SK-N-SH (cell line): ENCODE data around the gene EPHX1. TPM values are rescaled to one million over a fixed set of nuclear protein-coding genes. Genes with fewer than 3 reads are reported as not detected.

Source experiments
- CTCF ChIA-PET: fragments of 300-600, 350-600 bp; formaldehyde crosslinking; extraction: SDS; loops from one replicate; lab custom pipeline; 2021; lab: Yijun Ruan, JAX
- POLR2A ChIA-PET: fragments of 350-600 bp; sonication (Branson Sonifier 250); formaldehyde crosslinking; extraction: SDS; loops from one replicate; lab custom pipeline; 2020; ENCODE audit warnings: antibody characterized with exemption, inconsistent platforms; lab: Yijun Ruan, JAX
- DNase-seq: peaks from one replicate; pipeline ENCODE4 v3.0.0; 2012
- H2AFZ ChIP-seq: fragments of 200-600 bp; sonication (generic); 2 replicates; pipeline ENCODE4 v1.8.1; 2016; ENCODE audit warnings: antibody characterized with exemption, mild to moderate bottlenecking, low read depth
- H3F3A ChIP-seq: fragments of 200-600 bp; sonication (generic); replicated peaks from 2 replicates; pipeline ENCODE3; 2016; ENCODE audit warnings: antibody characterized with exemption, mild to moderate bottlenecking; ENCODE audit not compliant: insufficient read depth
- H3K27ac ChIP-seq, 2 experiments: fragments of 200-500 bp in 1 of 2; fragments of 200-600 bp in 1 of 2; sonication (Bioruptor generic) in 1 of 2; sonication (generic), shearing (Covaris generic) in 1 of 2; 2 replicates each; pipeline versions ENCODE4 v1.5.1 to v1.6.1; 2014 to 2016; ENCODE audit warnings: low read depth in 2 of 2, inconsistent platforms in 1 of 2, low read length in 1 of 2, mild to moderate bottlenecking in 1 of 2, mixed read lengths in 1 of 2
- H3K27me3 ChIP-seq: fragments of 200-600 bp; sonication (generic), shearing (Covaris generic); 2 replicates; pipeline ENCODE4 v1.6.1; 2016; ENCODE audit warnings: mixed run types; ENCODE audit not compliant: insufficient read depth
- H3K36me3 ChIP-seq, 2 experiments: fragments of 200-500 bp in 1 of 2; fragments of 200-600 bp in 1 of 2; sonication (Bioruptor generic) in 1 of 2; sonication (generic) in 1 of 2; replicated peaks in 1 of 2; 2 replicates each; pipeline versions ENCODE3 to v1.5.1; 2014 to 2016; ENCODE audit warnings: low read length in 1 of 2, mild to moderate bottlenecking in 1 of 2; ENCODE audit not compliant: insufficient read depth in 2 of 2, control insufficient read depth in 1 of 2
- H3K4me1 ChIP-seq, 2 experiments: fragments of 200-500 bp in 1 of 2; fragments of 200-600 bp in 1 of 2; sonication (Bioruptor generic) in 1 of 2; sonication (generic), shearing (Covaris generic) in 1 of 2; 2 replicates each; pipeline versions ENCODE4 v1.5.1 to v1.6.1; 2014 to 2016; ENCODE audit warnings: low read depth in 1 of 2, low read length in 1 of 2, mixed run types in 1 of 2; ENCODE audit not compliant: insufficient read depth in 2 of 2, control insufficient read depth in 1 of 2
- H3K4me2 ChIP-seq: fragments of 200-600 bp; sonication (generic), shearing (Covaris generic); 2 replicates; pipeline ENCODE4 v1.6.1; 2017; ENCODE audit warnings: mixed run types
- H3K4me3 ChIP-seq, 2 experiments: fragments of 200-500 bp in 1 of 2; fragments of 200-600 bp in 1 of 2; sonication (Bioruptor generic) in 1 of 2; sonication (generic), shearing (Covaris generic) in 1 of 2; 2 replicates each; pipeline versions ENCODE4 v1.5.1 to v1.8.1; 2014 to 2016; ENCODE audit warnings: low read depth in 2 of 2, inconsistent platforms in 1 of 2, low read length in 1 of 2, mild to moderate bottlenecking in 1 of 2, mixed read lengths in 1 of 2, moderate library complexity in 1 of 2
- H3K79me2 ChIP-seq: fragments of 200-600 bp; sonication (generic); 2 replicates; pipeline ENCODE4 v1.8.1; 2017; ENCODE audit warnings: mild to moderate bottlenecking; ENCODE audit not compliant: insufficient read depth
- H3K9ac ChIP-seq: fragments of 200-600 bp; sonication (generic); 2 replicates; pipeline ENCODE4 v1.6.1; 2017; ENCODE audit warnings: mixed run types
- H3K9me2 ChIP-seq: fragments of 200-600 bp; sonication (generic); 2 replicates; pipeline ENCODE4 v1.6.1; 2017; ENCODE audit warnings: mixed run types
- H3K9me3 ChIP-seq: fragments of 200-600 bp; sonication (generic); 2 replicates; pipeline ENCODE4 v1.6.1; 2017; ENCODE audit warnings: mixed run types, mild to moderate bottlenecking, moderate library complexity
- H4K20me1 ChIP-seq: fragments of 200-600 bp; sonication (generic); 2 replicates; pipeline ENCODE4 v1.6.1; 2017; ENCODE audit warnings: mild to moderate bottlenecking, mixed run types; ENCODE audit not compliant: insufficient read depth
- CHD2 ChIP-seq: fragments of 150-350 bp; IDR thresholded peaks from 2 replicates; pipeline ENCODE4 v1.6.1; 2018; ENCODE audit warnings: low read length; ENCODE audit not compliant: partially characterized antibody
- CTCF ChIP-seq: fragments of 200-600 bp; sonication (generic); IDR thresholded peaks from 2 replicates; pipeline ENCODE4 v1.6.1; 2017; ENCODE audit warnings: antibody characterized with exemption, mild to moderate bottlenecking, moderate library complexity
- ELF1 ChIP-seq: IDR thresholded peaks from 2 replicates; pipeline ENCODE4 v1.4.0; 2012
- FOXJ3 ChIP-seq: sonication (generic); formaldehyde crosslinking; IDR thresholded peaks from 2 replicates; pipeline ENCODE4 v1.5.1; 2020; ENCODE audit warnings: mild to moderate bottlenecking, missing genetic modification reagents
- GABPA ChIP-seq: IDR thresholded peaks from 2 replicates; pipeline ENCODE4 v1.4.0; 2012; ENCODE audit warnings: low read depth, mild to moderate bottlenecking
- GATA2 ChIP-seq: sonication (generic); formaldehyde crosslinking; IDR thresholded peaks from 2 replicates; pipeline ENCODE4 v1.5.0; 2020; ENCODE audit warnings: mild to moderate bottlenecking, missing genetic modification reagents
- JUND ChIP-seq: IDR thresholded peaks from 2 replicates; pipeline ENCODE4 v1.4.0; 2012
- MAX ChIP-seq: IDR thresholded peaks from 2 replicates; pipeline ENCODE4 v1.4.0; 2012; ENCODE audit warnings: low read depth
- NFIC ChIP-seq: IDR thresholded peaks from 2 replicates; pipeline ENCODE4 v1.4.0; 2012; ENCODE audit warnings: borderline replicate concordance
- NRF1 ChIP-seq: IDR thresholded peaks from 2 replicates; pipeline ENCODE4 v1.6.1; 2012; ENCODE audit warnings: low read depth, mild to moderate bottlenecking, low read length
- PBX3 ChIP-seq: IDR thresholded peaks from 2 replicates; pipeline ENCODE4; 2012
- RAD21 ChIP-seq: IDR thresholded peaks from 2 replicates; pipeline ENCODE4 v1.6.1; 2012; ENCODE audit warnings: mild to moderate bottlenecking, low read length
- RCOR1 ChIP-seq: fragments of 150-350 bp; IDR thresholded peaks from 2 replicates; pipeline ENCODE4 v1.6.1; 2017; ENCODE audit warnings: antibody characterized with exemption, low read length
- SIN3A ChIP-seq: IDR thresholded peaks from 2 replicates; pipeline ENCODE4 v1.6.1; 2012; ENCODE audit warnings: low read depth, mild to moderate bottlenecking, low read length, moderate library complexity, borderline replicate concordance
- TAF1 ChIP-seq: IDR thresholded peaks from 2 replicates; pipeline ENCODE4 v1.6.1; 2012; ENCODE audit warnings: low read depth, mild to moderate bottlenecking, low read length, moderate library complexity, borderline replicate concordance
- TCF12 ChIP-seq: IDR thresholded peaks from 2 replicates; pipeline ENCODE4 v1.4.0; 2012
- USF1 ChIP-seq: IDR thresholded peaks from 2 replicates; pipeline ENCODE4 v1.4.0; 2012; ENCODE audit warnings: low read depth, borderline replicate concordance
- YY1 ChIP-seq: IDR thresholded peaks from 2 replicates; pipeline ENCODE4 v1.4.0; 2012; ENCODE audit warnings: low read depth, mild to moderate bottlenecking
- WGBS: methylation state at CpG from one replicate; pipeline ENCODE4 v1.1.6; 2017; ENCODE audit warnings: low lambda C conversion rate; 5-methylcytosine and 5-hydroxymethylcytosine counted together
- polyA plus RNA-seq, 3 experiments: library from polyadenylated mRNA; depleted of rRNA; stranded (reverse); fragments of >200 nt; gene quantifications; 2 replicates each; pipeline ENCODE4 v1.2.3, GENCODE V29; 2012
- TF ChIP-seq, protein P1 (sequence below): IDR thresholded peaks from 2 replicates; pipeline ENCODE4 v1.6.1; 2012; ENCODE audit warnings: mild to moderate bottlenecking, low read depth, low read length, moderate library complexity

The EPHX1 gene
- polyA plus RNA-seq, 1 of the 3 experiments (the other 2 are of a cell fraction): 45.7 TPM

GRCh38 chr1:225846331-225847310, 36.7 kb downstream of the EPHX1 start:
- ChIA-PET CTCF (interaction anchor here (0.6 to 2.3 kb wide), 13 partner anchors 8 to 372 kb away, joined by 3 to 22 read pairs (median 3); partner anchors contain the start of gene SRP9), POLR2A (interaction anchor here (1.4 kb wide), 1 partner anchor 69 kb away, joined by 6 read pairs; the partner anchor contains the start of gene SRP9)
- 94% methylated on average over 12 of the region's 20 CpGs for WGBS
- no peaks in the 10 kb centered on the region for H3F3A ChIP-seq
- TF ChIP-seq GABPA (no peak), GATA2 (CRISPR knock-in tag) (no peak), MAX (no peak), FOXJ3 (CRISPR knock-in tag) (no peak), NRF1 (no peak), JUND (no peak), YY1 (no peak), RAD21 (no peak), RCOR1 (no peak), TAF1 (no peak), USF1 (no peak), CHD2 (no peak), SIN3A (no peak), ELF1 (no peak), TCF12 (no peak), NFIC (no peak), PBX3 (no peak), CTCF (no peak)
- TF ChIP-seq, protein P1, sequence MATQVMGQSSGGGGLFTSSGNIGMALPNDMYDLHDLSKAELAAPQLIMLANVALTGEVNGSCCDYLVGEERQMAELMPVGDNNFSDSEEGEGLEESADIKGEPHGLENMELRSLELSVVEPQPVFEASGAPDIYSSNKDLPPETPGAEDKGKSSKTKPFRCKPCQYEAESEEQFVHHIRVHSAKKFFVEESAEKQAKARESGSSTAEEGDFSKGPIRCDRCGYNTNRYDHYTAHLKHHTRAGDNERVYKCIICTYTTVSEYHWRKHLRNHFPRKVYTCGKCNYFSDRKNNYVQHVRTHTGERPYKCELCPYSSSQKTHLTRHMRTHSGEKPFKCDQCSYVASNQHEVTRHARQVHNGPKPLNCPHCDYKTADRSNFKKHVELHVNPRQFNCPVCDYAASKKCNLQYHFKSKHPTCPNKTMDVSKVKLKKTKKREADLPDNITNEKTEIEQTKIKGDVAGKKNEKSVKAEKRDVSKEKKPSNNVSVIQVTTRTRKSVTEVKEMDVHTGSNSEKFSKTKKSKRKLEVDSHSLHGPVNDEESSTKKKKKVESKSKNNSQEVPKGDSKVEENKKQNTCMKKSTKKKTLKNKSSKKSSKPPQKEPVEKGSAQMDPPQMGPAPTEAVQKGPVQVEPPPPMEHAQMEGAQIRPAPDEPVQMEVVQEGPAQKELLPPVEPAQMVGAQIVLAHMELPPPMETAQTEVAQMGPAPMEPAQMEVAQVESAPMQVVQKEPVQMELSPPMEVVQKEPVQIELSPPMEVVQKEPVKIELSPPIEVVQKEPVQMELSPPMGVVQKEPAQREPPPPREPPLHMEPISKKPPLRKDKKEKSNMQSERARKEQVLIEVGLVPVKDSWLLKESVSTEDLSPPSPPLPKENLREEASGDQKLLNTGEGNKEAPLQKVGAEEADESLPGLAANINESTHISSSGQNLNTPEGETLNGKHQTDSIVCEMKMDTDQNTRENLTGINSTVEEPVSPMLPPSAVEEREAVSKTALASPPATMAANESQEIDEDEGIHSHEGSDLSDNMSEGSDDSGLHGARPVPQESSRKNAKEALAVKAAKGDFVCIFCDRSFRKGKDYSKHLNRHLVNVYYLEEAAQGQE: no peak
- no peaks in the 10 kb centered on the region for H3K9me3 ChIP-seq
- no peak overlapping the region for H2AFZ ChIP-seq
- H4K20me1 ChIP-seq: no peaks in the 10 kb centered on the region
- H3K9ac ChIP-seq: no peak overlapping the region
- peaks cover 0 to 27% of the 10 kb centered on the region in 2 experiments for H3K36me3 ChIP-seq
- no peak overlapping the region for H3K4me3 ChIP-seq
- no peaks in the 10 kb centered on the region for H3K79me2 ChIP-seq
- H3K27me3 ChIP-seq: no peaks in the 10 kb centered on the region
- peaks cover 0 to 11% of the 10 kb centered on the region in 2 experiments; a peak in 1 of 4 replicates for H3K4me1 ChIP-seq
- no peak for DNase-seq
- no peak overlapping the region for H3K4me2 ChIP-seq
- H3K27ac ChIP-seq: no peak overlapping the region
- no peaks in the 10 kb centered on the region for H3K9me2 ChIP-seq
